DND-41 (cell line): Measurements from ENCODE around the gene PHOX2A.
A peak's percentile ranks its signal among the peaks of the same experiment; 100 is the strongest.

Source experiments
- ATAC-seq: fragments of 200-7000 bp; cut with Tn5 transposase; 3 replicates; pipeline ENCODE4 v1.9.1; 2021; ENCODE audit warnings: low read depth; ENCODE audit not compliant: insufficient read depth
- DNase-seq: peaks from one replicate; pipeline ENCODE4 v3.0.0-alpha.2; 2020
- H2AFZ ChIP-seq: 2 replicates; pipeline ENCODE4 v1.6.0; 2012; ENCODE audit warnings: low read depth, low read length
- H3K27ac ChIP-seq: 2 replicates; pipeline ENCODE4 v1.5.1; 2012; ENCODE audit warnings: low read length, inconsistent platforms
- H3K27me3 ChIP-seq: fragments of 200-600 bp; sonication (generic); 2 replicates; pipeline ENCODE4 v1.6.0; 2012; ENCODE audit warnings: low read length, mild to moderate bottlenecking, inconsistent platforms; ENCODE audit not compliant: insufficient read depth, poor library complexity
- H3K36me3 ChIP-seq: 2 replicates; pipeline ENCODE4 v1.5.1; 2012; ENCODE audit warnings: low read length, inconsistent platforms; ENCODE audit not compliant: insufficient read depth
- H3K4me1 ChIP-seq: 2 replicates; pipeline ENCODE4 v1.5.1; 2012; ENCODE audit warnings: mild to moderate bottlenecking, low read length; ENCODE audit not compliant: insufficient read depth
- H3K4me2 ChIP-seq: 2 replicates; pipeline ENCODE4 v1.6.0; 2012; ENCODE audit warnings: mild to moderate bottlenecking, moderate library complexity, low read length, inconsistent platforms; ENCODE audit not compliant: insufficient read depth
- H3K4me3 ChIP-seq, 2 experiments: fragments of 200-600 bp in 1 of 2; shearing (Covaris generic) in 1 of 2; 2 replicates each; pipeline ENCODE4 v1.5.1; 2012 to 2016; ENCODE audit warnings: inconsistent platforms in 2 of 2, low read length in 2 of 2, mild to moderate bottlenecking in 2 of 2, low read depth in 1 of 2, moderate library complexity in 1 of 2
- H3K79me2 ChIP-seq: 2 replicates; pipeline ENCODE4 v1.6.0; 2012; ENCODE audit warnings: low read length, inconsistent platforms; ENCODE audit not compliant: insufficient read depth
- H3K9ac ChIP-seq: 2 replicates; pipeline ENCODE4 v1.6.0; 2012; ENCODE audit warnings: low read depth, mild to moderate bottlenecking, inconsistent platforms, low read length, moderate library complexity
- H3K9me3 ChIP-seq: 2 replicates; pipeline ENCODE4 v1.5.1; 2012; ENCODE audit warnings: low read length, moderate library complexity, mild to moderate bottlenecking, inconsistent platforms; ENCODE audit not compliant: insufficient read depth, severe bottlenecking
- H4K20me1 ChIP-seq: 2 replicates; pipeline ENCODE4 v1.6.0; 2012; ENCODE audit warnings: low read length; ENCODE audit not compliant: insufficient read depth
- EZH2 ChIP-seq: IDR thresholded peaks from 3 replicates; pipeline ENCODE4 v1.6.1; 2012; ENCODE audit warnings: borderline replicate concordance, low read depth, mild to moderate bottlenecking, moderate library complexity, low read length, inconsistent platforms; ENCODE audit not compliant: severe bottlenecking
- TF ChIP-seq, protein P1 (sequence below): IDR thresholded peaks from 2 replicates; pipeline ENCODE4 v1.5.1; 2012; ENCODE audit warnings: borderline replicate concordance, low read length, moderate library complexity, mild to moderate bottlenecking; ENCODE audit not compliant: poor library complexity, severe bottlenecking; ENCODE audit errors: extremely low read depth

The PHOX2A gene

DNA sequence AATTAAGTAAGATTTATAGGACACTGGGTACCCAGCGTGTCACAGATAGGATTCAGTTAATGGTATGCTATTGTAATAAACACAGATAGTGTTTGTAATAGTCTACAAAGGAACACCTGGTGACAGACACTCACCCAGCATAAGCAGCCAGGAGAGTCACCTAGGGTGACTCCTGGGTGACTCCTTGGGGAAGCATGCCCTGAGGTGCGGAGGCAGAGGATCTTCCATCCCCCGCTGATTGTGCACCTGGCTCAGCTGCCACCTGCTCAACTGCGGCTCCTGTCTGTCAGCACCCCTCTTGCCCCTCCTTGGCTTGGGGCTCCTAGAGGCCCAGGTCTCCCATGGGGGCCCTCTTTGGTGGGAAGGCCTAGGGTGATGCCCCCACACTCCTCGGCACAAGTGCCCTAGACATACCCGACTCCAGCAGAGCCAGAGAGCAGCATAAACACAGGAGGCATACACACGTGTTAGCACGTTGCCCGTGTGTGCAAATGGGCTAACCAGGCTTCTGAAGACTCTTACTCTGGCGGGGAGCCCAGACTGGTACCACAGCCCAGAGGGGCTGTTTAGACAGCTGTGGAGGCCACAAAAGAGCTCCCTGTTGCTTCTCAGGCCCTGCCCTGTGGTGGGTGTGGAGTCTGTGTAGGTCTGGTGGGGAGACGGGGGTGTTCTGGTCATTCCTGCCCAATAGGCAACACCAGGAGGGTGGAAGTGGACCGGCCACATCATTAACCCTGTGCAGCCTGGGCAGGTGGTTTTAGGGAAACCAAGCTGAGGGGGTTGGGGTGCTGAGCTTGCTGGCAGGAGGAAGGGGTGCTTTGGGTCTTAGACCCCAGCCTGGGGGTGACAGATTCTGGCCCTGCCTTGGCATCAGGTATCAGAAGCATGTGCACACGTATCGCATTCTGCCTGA is 16.4 kb downstream of the PHOX2A start:
- H3K4me1 ChIP-seq, result peaks cover 22% of the 10 kb centered on the region
- ATAC-seq, result no peak
- no peak overlapping the region for H3K9ac ChIP-seq
- H2AFZ ChIP-seq, result no peak overlapping the region
- DNase-seq, result no peak
- H3K27ac ChIP-seq, result 0 out of 2 replicates have a peak overlapping the region, but pooled peaks have one; percentile 10
- no peaks in the 10 kb centered on the region for H3K27me3 ChIP-seq
- TF ChIP-seq, protein P1, sequence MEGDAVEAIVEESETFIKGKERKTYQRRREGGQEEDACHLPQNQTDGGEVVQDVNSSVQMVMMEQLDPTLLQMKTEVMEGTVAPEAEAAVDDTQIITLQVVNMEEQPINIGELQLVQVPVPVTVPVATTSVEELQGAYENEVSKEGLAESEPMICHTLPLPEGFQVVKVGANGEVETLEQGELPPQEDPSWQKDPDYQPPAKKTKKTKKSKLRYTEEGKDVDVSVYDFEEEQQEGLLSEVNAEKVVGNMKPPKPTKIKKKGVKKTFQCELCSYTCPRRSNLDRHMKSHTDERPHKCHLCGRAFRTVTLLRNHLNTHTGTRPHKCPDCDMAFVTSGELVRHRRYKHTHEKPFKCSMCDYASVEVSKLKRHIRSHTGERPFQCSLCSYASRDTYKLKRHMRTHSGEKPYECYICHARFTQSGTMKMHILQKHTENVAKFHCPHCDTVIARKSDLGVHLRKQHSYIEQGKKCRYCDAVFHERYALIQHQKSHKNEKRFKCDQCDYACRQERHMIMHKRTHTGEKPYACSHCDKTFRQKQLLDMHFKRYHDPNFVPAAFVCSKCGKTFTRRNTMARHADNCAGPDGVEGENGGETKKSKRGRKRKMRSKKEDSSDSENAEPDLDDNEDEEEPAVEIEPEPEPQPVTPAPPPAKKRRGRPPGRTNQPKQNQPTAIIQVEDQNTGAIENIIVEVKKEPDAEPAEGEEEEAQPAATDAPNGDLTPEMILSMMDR, result no peak
- TF ChIP-seq EZH2, result no peak
- no peak overlapping the region for H3K4me3 ChIP-seq
- H3K36me3 ChIP-seq, result peaks cover 63% of the 10 kb centered on the region
- peaks cover 27% of the 10 kb centered on the region for H4K20me1 ChIP-seq
- peaks cover 38% of the 10 kb centered on the region for H3K79me2 ChIP-seq
- no peak overlapping the region for H3K4me2 ChIP-seq
- H3K9me3 ChIP-seq, result no peaks in the 10 kb centered on the region

GRCh38 chr11:72226701-72227100 is 17.3 kb downstream of the PHOX2A start:
- TF ChIP-seq, protein P1, result no peak
- no peak for TF ChIP-seq EZH2
- H3K36me3 ChIP-seq, result peaks cover 54% of the 10 kb centered on the region
- DNase-seq (no peak), ATAC-seq (no peak)
- no peak overlapping the region for H2AFZ ChIP-seq
- H3K9ac ChIP-seq, result no peak overlapping the region
- H3K27me3 ChIP-seq, result no peaks in the 10 kb centered on the region
- H3K9me3 ChIP-seq, result no peaks in the 10 kb centered on the region
- H4K20me1 ChIP-seq, result peaks cover 27% of the 10 kb centered on the region
- H3K4me1 ChIP-seq, result peaks cover 29% of the 10 kb centered on the region
- peak overlapping the region; percentile 42 for H3K4me2 ChIP-seq
- no peak overlapping the region for H3K27ac ChIP-seq
- peaks cover 38% of the 10 kb centered on the region for H3K79me2 ChIP-seq
- H3K4me3 ChIP-seq, result no peak overlapping the region

DNA sequence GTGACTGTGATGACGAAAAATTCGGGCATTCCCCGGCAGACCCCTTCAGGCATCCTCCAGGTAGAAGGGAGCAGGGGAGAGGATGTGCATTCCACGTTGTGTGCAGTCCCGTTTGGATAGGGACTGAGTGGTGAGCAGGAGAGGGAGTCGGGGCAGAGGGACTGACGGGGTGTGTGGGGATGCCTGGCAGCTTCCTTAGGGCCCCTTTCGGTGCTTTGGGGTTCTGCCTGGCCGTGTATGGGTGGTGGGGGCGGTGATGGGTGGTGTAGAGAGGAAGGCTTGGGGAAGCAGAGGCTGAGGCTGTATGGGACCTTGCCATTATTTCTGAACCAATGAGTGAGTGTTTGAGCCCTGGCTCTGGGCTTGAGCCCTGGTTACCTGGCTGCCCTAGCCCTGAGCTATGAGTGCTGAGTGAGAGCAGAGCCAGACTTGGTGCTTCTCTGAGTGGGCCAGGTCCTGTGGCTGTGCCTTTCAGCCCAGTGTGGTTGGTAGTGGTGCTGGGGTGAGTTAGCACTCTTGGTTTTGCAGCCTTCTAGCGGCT is 18.5 kb downstream of the PHOX2A start:
- Histone ChIP-seq H3K9ac (peak overlapping the region; percentile 92), H3K36me3 (peaks cover 42% of the 10 kb centered on the region), H3K4me1 (peaks cover 29% of the 10 kb centered on the region), H3K4me2 (peak overlapping the region; percentile 99), H3K27me3 (no peaks in the 10 kb centered on the region), H3K79me2 (peaks cover 38% of the 10 kb centered on the region), H3K27ac (peak overlapping the region; percentile 89), H2AFZ (peak overlapping the region; percentile 86), H3K9me3 (no peaks in the 10 kb centered on the region), H3K4me3 (peak overlapping the region; percentile 95 to 96; a peak in 3 of 4 replicates), H4K20me1 (peaks cover 22% of the 10 kb centered on the region)
- DNase-seq (peak; percentile 35), ATAC-seq (peak; percentile 2; the same call in 1 of the 3 replicates)
- no peak for TF ChIP-seq EZH2
- TF ChIP-seq, protein P1, result no peak
